GM10266 (cell line): ENCODE results near the gene GRK5.

Source experiments
- DNase-seq: peaks from one replicate; pipeline ENCODE4 v3.0.0; 2012; ENCODE audit errors: extremely low spot score
- TF ChIP-seq, protein P1 (sequence below): IDR thresholded peaks from 2 replicates; pipeline ENCODE4 v1.5.1; 2012; ENCODE audit warnings: mild to moderate bottlenecking, low read depth; ENCODE audit not compliant: control insufficient read depth, insufficient read depth; ENCODE audit errors: missing control alignments

Gene GRK5

DNA sequence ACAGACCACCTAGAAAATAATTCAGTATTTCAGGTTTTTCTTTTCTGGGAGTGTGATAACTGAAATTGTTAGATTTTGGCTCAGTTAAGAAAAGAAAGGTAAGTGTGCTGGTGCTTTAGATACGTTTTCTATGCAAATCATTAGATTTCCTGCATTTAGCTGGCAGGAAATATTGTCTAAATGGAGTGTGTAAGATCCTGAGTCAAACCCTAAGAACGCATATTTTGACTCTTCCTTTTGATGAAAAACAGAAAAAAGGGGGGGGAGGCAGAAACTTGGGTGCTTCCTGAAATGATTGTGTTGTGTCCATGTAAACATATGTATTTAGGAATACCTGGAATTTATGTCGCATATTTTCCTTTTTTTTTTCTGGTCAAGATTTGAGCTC, 1.2 kb downstream of the GRK5 start:
- TF ChIP-seq, protein P1, sequence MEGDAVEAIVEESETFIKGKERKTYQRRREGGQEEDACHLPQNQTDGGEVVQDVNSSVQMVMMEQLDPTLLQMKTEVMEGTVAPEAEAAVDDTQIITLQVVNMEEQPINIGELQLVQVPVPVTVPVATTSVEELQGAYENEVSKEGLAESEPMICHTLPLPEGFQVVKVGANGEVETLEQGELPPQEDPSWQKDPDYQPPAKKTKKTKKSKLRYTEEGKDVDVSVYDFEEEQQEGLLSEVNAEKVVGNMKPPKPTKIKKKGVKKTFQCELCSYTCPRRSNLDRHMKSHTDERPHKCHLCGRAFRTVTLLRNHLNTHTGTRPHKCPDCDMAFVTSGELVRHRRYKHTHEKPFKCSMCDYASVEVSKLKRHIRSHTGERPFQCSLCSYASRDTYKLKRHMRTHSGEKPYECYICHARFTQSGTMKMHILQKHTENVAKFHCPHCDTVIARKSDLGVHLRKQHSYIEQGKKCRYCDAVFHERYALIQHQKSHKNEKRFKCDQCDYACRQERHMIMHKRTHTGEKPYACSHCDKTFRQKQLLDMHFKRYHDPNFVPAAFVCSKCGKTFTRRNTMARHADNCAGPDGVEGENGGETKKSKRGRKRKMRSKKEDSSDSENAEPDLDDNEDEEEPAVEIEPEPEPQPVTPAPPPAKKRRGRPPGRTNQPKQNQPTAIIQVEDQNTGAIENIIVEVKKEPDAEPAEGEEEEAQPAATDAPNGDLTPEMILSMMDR: no peak
- DNase-seq: no peak

DNA sequence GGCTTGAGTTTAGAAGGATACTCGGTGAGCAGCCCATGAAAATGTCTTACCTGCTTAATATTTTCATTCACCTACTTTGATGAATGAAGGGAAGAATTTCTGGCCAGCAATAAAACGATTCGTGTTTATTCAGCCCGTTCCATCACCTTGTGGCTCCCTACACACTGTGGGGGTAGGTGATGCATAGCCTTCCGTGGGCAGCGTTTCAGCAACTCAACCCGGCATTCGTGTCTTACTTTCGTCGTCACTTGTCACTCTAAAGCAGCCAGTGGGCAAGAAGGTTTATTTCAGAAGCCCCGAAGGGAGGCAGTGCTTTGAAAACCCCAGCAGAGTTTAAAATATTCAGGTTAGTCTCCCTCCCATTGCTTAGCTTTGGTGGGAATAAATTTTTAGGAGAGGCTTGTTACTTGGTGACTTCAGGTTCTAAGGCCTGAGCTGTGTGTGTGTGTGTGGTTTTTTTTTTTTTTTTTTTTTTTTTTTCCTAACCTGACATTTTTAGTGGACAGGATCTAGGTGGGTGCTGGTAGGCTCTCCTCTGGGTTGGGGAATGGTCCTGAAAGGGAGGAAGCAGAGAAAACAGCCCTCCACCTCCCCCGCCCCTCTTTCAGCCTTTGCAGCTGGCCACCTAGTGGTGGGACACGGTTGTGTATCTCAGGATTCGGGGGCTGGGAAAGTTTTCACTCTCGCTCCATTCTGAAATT, 1.8 kb downstream of the GRK5 start:
- DNase-seq: peak; percentile 60
- TF ChIP-seq, protein P1: peak; percentile 83

DNA sequence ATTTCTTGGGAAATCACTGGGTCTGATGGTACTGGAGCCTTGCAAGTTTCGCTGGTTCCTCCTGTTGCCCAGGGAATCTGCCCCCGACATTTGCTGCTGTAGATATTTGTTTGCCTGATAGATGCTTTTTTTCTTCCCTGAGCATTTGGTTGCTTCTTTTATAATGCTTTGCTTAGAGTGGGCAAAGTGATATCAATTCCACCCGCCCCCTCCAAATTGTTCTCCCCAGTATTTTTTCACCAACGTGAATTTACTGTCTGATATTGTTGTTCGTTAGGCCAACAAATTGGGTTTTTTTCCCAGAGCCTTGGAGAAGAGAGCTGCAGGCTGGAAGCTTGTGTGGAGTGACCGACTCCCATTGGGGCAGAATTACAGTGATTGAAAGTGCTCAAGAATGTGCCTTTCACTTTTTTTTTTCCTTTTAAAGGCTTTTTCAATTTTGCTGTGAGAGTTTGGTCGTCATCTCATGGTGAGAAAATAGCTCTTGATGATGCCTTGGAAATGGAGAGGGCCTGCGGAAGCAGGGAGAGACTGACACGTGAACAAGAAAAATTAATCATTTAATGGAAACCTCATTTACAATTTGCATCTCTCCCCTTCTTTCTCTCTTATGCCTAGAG, 2.5 kb downstream of the GRK5 start:
- no peak for DNase-seq
- TF ChIP-seq, protein P1: no peak

DNA sequence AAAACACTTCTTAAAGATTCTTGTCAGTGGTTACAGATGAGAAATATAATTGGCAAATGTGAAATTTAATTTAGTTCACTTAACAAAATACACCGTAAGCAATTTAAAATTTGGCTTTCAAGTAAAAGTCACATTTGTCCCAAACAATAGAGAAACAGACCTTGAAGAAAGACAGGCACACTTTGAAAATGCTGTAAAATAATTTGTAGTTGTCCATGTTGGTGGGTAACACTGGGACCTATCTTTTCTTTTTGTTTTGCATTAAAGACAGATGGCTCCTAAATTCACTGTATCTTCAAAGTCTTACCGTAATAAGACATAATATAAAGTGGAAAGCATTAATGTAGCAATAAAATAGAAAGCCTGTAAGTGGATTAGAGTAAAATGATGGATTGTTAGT, 3.3 kb downstream of the GRK5 start:
- TF ChIP-seq, protein P1: no peak
- DNase-seq: no peak

DNA sequence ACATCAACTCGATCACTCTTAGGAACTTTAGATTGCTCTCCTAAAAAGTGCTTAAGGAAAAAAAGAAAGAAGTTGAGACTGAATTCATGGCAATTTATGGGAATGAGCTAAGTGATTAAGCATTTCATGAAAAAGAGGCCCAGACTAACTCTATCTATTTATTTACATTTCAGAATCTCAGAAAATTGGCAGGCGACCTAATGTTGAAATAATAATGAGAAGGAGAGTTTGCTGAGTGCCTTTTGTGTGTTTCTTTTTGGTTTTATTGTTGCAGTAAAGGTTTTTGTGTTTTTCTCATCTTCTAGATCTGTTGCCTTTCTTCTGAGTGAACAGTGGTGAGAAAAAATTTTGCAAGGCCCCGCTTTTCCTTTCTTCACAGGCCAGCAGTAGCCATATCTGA, 3.8 kb downstream of the GRK5 start:
- TF ChIP-seq, protein P1: no peak

DNA sequence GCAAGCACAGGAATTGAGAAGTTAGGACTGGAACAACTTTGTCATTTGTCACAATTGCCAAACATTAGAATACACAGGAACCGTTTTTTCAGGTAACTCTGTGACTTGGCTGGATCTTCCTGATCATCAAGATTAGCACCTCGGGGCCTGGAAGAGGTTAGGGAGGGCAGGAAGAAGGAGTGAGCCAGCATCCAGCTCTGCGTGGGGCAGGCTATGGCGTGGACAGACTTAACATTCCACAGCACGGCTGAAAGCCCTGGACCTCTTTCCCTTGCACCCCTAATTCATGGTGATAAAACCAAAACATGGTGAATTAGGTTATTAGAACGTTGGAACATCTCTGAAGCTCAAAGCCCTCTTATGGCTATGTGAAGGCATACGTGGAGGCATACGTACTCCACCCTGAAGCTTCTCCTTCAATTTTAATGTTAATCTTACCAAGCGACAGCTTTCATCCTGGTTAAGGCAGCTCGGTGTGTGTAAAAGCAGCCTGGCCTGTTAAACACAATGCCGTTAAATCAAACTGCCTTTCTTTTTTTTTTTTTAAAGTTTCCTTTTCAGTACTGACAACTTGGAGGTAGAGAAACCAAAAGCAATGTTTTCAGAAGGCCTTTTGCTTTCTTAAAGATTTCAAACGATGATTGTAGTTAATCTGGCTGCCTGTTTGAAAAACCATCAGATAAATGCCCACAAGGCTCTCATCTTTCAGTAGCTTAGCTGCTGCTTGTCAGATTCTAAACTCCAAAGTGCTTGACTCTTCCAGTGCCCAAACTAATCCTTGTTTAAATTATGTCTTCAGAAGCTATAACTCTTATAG, 4.5 kb downstream of the GRK5 start:
- peak; percentile 46 for DNase-seq

More for the DNA sequence above, 3.8 kb downstream of the GRK5 start:
- DNase-seq: no peak

More for the DNA sequence above, 4.5 kb downstream of the GRK5 start:
- TF ChIP-seq, protein P1: no peak
